HG02943 (cell line): Measurements from ENCODE around the gene HLA-DRB1.
"Not testable (repeated sequence)": the region's sequence is repeated elsewhere in the genome, so short reads cannot be mapped to it uniquely, and the experiment has no call there.

ENCODE experiments used
- ATAC-seq: cut with Tn5 transposase; IDR thresholded peaks from one replicate; pipeline ENCODE4 v1.9.1; 2021; ENCODE audit warnings: mild to moderate bottlenecking, low read depth, moderate library complexity; ENCODE audit not compliant: unreplicated experiment

HLA-DRB1 gene

DNA sequence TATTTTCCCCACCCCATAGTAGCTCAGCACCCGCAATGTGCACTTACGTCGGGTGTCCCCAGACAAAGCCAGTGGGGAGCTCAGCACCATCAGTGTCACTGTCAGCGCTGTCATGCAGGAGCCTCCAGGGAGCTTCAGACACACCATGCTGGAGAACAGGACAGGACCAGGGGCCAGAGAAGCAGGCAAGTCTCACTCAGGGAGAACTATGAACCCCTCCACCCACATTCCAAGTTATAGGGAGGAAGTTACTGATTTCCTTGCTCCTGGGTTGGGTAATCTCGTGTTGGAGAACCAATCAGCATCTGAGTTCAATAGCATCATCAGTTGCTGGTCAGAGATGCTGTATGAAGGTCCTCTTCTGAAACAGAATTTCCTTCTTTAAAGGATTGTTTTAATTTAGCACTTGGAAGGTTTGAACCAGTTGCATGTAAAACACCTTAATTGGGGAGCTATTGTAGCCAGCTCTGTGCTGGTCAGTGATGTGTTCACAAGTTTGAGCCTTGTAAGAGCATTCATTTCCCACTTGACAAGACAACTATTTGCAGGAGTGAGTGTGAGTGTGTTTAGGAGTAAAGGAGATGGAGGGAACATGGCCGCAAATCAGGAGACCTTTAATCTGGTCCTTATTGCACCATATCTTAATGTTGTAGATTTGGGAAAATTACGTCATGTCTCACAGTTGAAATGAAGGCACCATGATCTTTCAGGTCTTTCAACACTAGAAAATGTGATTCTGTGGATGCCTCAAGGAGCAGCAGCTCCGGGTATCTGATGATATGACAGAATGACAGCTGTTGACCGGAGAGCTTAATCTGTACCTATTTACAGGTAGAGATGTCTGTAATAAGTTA, at the start of gene HLA-DRB1:
Gene HLA-DRB1 (minus strand): TSS at position 253 of the 854 bp plus-strand sequence. CDS start 106 bp downstream, at position 147.
- ATAC-seq = no peak

GRCh38 chr6:32638532-32639219, 49.0 kb upstream of the HLA-DRB1 start:
- no peak for ATAC-seq

DNA sequence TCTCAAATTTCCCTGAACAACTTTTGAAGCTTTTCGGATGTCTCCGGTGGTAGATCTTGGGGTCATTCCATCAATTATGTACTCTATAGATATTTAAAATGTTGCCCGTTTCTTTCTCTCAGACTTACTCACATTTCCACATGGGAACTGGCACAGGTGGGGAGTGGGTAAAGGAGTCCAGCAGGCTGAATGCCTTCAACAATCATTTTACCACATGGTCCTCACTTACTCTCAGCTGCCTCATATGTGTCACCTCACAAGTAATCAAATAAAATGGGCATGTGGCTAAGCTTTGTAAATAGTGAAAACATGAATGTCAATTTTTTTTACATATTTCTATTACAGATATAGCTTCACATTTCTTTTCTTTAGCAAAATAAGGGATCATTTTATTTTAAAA, 48.2 kb upstream of the HLA-DRB1 start:
- ATAC-seq = no peak

- ATAC-seq = peak; percentile 64
These were observed 47.7 kb upstream of the HLA-DRB1 start, which contains the start of gene HLA-DQA1 for GRCh38 chr6:32637219-32637880. Gene HLA-DQA1 (plus strand): TSS chr6:32637406. CDS start chr6:32637459, 53 bp downstream.

GRCh38 chr6:32635526-32636123, 46.0 kb upstream of the HLA-DRB1 start:
- ATAC-seq = no peak

DNA sequence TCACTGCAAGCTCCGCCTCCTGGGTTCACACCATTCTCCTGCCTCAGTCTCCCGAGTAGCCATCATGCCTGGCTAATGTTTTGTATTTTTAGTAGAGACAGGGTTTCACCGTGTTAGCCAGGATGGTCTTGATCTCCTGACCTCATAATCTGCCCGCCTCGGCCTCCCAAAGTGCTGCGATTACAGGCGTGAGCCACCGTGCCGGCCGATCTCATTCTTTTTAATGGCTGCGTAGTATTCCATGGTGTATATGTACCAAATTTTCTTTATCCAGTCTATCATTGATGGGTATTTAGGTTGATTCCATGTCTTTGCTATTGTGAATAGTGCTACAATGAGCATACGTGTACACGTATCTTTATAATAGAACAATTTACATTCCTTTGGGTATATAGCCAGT, 40.1 kb upstream of the HLA-DRB1 start:
- ATAC-seq = not testable (repeated sequence)

DNA sequence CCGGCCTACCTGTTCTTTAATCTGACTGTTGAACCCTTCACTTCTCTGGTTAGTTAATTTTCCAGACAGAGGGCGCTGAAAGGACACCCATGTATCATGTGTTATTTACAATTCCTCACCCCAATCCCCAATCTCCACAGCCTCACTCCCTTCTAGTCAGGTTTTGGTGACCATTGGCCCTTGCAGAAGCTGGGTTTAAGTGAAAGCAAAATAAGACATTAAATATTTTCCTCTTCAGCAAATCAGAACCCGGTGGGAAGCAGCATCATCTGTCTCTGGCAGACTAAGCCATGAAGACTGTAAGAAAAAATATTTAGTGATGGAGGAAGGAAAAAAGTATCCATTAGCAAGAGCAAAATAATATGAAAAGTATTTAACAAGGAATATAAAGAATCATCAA, 38.2 kb upstream of the HLA-DRB1 start:
- ATAC-seq = no peak

DNA sequence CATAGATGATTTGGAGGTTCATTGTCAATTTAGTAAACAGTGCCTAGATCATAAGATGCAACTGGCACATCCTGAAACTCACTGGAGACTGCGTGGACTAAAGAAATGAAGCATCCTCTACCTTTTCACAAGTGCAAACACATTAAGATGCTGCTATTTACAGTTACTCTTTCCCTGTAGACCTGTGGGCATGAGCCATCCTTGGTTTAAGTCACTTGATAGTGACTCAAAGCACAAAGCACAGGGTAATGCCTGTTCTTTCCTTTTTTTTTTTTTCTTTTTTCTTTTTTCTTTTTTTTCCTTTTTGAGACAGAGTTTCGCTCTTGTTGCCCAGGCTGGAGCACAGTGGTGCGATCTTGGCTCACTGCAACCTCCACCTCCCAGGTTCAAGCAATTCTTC, 37.6 kb upstream of the HLA-DRB1 start:
- ATAC-seq = no peak

- ATAC-seq = no peak
These were observed 35.5 kb upstream of the HLA-DRB1 start for GRCh38 chr6:32625137-32625536.

- no peak for ATAC-seq
These were observed 34.9 kb upstream of the HLA-DRB1 start for GRCh38 chr6:32624565-32624964.

GRCh38 chr6:32623693-32624092, 34.0 kb upstream of the HLA-DRB1 start:
- no peak for ATAC-seq

- ATAC-seq = peak; percentile 63
These were observed 33.1 kb upstream of the HLA-DRB1 start for GRCh38 chr6:32622545-32623401.

DNA sequence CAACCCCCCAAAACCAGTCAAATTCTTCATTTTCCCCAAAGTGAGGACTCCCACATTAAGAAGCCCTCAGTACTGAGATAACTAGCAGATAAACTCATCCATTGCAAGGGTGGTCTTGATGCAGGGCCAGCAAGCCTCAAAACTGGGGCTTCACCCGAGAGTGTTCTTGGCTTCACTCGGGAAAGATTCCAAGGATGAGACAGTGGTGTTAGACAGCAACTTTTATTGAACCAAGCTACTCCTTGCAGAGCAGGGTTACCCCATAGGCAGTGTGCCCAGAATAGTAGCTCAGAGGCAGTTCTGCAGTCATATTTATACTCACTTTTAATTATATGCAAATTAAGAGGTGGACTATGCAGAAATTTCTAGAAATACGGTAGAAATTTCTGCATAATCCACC, 31.7 kb upstream of the HLA-DRB1 start:
- no peak for ATAC-seq

DNA sequence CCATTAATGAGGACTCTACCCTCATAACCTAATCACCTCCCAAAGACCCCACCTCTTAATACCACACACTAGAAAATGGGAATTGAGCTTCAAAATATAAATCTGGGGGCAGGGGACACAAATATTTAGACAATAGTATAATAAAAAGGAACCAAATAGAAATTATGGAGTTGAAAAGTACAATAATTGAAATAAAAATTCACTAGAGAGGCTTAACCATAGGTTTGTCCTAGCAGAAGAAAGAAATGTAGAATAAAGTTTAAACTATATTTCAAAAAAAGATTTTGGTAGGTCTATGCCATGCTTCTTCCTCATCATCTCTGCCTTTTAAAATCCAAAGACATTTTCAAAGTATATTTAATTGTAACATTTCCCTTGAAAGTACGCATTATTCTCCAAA, 28.1 kb upstream of the HLA-DRB1 start:
- ATAC-seq = no peak

GRCh38 chr6:32615885-32616532, 26.4 kb upstream of the HLA-DRB1 start:
- ATAC-seq = no peak

DNA sequence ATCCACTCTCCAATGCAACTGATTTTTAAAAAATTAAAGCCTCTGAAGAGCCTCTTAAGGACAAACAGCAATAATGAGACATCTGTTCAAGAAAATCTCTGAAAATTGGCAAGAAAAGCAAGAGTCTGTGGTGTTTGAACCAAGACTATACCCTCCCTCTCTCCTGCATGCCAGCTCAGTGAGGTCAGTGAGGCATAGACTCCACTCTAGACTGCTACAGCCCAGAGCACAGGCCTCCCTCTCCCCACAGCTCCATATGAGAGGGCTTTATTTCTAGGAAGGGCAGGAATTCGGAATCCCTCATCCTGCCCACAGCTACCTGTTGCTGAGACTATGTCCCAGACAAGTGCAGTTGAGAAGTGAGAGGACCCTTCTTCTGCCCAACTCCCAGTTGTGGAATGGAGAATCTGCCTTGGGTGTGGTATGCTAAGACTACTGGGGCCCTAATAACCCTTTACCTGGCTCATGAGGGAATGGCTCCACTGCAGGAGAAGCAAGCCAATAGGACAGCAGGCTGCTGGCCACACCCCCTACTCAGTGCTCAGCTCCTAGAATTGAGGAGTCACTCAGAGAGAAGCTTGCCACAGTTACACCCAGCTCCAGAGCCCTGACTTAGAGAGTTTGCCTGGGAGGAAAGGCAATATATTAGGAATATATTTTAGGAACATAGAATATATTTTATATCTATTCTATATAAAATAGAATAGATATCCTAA, 24.9 kb upstream of the HLA-DRB1 start:
- ATAC-seq = no peak

DNA sequence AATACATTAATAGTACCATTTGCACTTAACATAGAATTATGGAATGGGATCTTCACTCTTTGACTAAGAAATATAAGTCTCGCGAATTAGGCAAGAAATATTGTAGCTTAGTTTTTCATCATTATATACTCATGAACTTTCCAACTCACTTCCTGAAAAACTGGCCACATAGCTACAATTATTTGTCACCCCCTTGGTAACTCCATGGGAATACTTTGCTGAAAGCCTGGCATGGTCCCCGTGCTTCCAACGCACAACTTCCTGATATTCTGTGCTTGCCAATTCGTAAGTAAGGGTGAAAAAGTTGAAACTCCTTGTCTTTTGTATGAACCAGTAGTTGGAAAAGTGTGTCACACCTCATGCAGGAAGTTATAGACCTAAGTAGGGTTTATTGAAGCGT, 23.8 kb upstream of the HLA-DRB1 start:
- ATAC-seq = no peak

DNA sequence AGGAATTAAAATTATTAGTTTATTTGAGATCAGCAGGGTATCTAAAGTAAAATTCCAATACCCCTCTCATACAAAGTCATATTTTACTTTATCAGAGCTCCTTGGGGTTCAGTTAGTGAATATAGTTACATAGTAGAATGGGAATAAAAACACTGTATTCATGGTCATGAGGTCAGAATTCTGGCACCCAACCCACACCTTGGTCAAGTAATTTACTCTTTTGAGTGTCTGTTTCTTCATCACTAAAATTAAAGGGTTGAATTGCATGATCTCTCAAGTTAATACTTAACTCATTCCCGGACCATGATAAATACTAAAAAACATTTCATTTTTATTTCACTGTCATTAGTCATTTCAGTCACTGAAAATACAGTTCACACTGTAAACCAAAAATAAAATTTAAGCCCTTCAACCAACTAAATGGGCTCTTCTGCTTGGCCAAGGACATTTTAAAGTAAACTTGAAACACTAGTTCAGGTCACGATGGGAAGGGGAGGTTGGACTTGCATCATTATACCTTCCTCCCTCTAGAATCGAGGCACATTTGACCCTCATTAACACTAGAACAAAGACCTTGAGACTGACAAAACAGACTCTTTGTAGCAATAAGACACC, 21.1 kb upstream of the HLA-DRB1 start:
- ATAC-seq = no peak
